Left ventricle myocardium superior (tissue), 1 donor: ENCODE results near the gene OGFOD2. TPM values are rescaled to one million over a fixed set of nuclear protein-coding genes. Genes with fewer than 3 reads are reported as not detected.

Experiments
- ATAC-seq: fragments of 200-7000 bp; cut with Tn5 transposase; one replicate; pipeline ENCODE4 v1.9.1; 2020; ENCODE audit warnings: mild to moderate bottlenecking, moderate library complexity
- DNase-seq: peaks from one replicate; pipeline ENCODE4 v3.0.0-alpha.2; 2020
- intact Hi-C: fragments of 100-400 bp; cut with micrococcal nuclease; formaldehyde crosslinking; loops from one replicate; pipeline ENCODE4 v1.11.0; 2022
- total RNA-seq: library from RNA; stranded (reverse); fragmentation: NEBNext Ultra II Directional; extraction: Animal tissue kit (Norgen Biotek cat#: 25700); gene quantifications from one replicate; pipeline ENCODE4 v1.2.1, GENCODE V29; 2021
- donor health status: DM: no; HTN: yes; CAD: no; lungs with severe emphysema.

Gene OGFOD2
- total RNA-seq, 1 donor from 2014 or later: 15.4 TPM

DNA sequence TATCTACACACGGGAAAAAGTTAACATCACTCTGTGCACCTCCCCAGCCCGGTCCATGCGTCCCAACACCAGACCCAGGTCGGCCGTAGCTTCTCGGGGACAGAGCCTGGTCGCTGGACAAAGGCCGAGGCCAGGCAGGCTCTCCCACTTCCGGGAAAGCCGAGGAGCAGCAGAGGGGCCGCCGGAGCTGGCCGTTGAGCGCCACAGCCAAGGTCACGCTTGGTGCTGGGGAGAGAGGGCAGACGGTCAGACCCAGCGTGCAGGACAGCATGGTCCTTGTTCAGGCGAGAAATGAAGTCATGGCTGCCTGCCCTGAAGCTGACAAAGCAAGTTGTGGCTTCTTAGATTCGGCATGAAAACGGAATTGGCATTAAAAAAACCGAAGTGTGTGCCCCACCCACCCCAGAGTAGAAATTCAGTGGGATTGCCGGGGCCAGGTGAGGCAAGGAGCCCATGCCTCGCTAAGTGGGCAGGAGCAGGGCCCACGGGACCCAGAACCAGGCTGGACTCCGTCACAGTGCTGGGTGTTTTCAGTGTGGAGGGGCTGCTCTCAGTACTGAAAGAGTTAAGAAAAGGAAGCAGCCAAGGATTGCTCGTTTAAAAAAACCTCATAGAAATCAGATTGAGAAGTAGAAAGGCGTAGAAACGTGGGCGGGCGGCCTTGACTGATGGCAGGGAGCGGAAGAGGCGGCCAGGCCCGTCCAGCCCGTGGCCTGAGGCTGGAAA lies 9.7 kb downstream of the OGFOD2 start:
- intact Hi-C loops: no loop called here
- ATAC-seq (peak; percentile 17), DNase-seq (peak; percentile 71)

GRCh38 chr12:122985338-122986257 lies 10.6 kb downstream of the OGFOD2 start:
- ATAC-seq: no peak
- DNase-seq: no peak
- intact Hi-C loops: no loop called here

DNA sequence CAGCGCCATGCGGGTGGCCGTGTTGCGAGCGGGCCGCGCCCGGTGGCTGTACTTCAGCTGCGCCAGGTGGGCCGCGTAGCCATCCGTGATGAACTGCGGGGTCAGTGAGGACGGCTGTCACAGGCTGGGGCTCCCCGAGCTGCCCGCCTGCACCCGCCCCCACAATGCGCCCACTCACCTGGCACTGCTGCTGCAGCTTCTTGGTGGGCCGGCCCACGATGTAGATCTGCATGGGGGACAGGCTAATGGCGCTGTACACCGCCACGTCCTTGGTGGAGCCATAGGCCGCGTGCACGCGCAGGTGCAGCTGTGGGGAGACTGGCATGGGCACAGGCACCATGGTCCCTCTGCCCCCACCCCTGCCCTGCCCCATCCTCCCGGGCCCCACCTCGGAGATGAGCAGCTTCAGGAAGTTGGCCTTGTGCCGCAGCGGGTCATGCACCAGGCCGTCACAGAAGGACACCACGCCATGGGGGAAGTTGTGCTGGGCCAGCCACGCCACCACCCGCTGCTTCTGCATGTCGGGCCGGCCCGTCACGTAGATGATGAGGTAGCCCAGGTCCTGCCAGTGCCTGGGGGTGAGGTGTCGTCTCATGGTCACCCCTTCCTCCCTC lies 11.3 kb downstream of the OGFOD2 start:
- ATAC-seq (no peak), DNase-seq (no peak)
- intact Hi-C loops: no loop called here

GRCh38 chr12:122987086-122987951 lies 12.3 kb downstream of the OGFOD2 start:
- DNase-seq: no peak
- no peak for ATAC-seq
- intact Hi-C loops: no loop called here

- intact Hi-C loops: no loop called here
- DNase-seq (no peak), ATAC-seq (no peak)
These were observed 13.0 kb downstream of the OGFOD2 start for GRCh38 chr12:122988036-122988435.

DNA sequence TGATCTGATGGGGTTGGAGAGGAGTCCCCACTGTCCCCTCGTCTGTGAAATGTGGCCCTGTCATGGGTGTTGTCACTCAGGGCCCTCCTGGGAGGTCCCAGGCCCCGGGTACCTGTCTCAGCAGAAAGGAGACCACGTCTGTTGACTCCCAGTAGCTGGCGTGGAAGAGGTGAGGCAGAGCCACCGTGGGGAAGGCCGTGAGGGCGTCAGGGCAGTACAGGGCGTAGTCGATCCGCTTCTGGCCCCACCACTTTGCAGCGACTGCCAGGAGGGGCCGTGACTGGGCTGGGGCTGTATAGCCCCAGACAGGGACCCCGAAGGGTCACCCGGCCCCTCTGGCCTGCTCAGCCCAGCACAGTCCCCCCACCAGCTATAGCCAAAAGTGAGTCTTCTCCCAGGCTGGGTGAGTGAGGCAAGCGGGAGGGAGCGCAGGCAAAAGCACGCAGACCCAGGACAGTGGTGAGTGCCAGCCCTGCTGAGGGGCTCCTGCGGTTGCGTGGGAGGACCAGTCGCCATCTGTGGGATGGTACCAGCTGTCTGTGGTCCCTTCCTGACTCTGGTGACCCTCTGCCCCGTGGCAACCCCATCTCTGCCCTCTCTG lies 13.7 kb downstream of the OGFOD2 start:
- ATAC-seq: no peak
- intact Hi-C loops: no loop called here
- no peak for DNase-seq

- intact Hi-C loops: no loop called here
- ATAC-seq (no peak), DNase-seq (no peak)
These were observed 14.3 kb downstream of the OGFOD2 start for GRCh38 chr12:122989225-122989839.

- ATAC-seq (no peak), DNase-seq (no peak)
- intact Hi-C loops: no loop called here
These were observed 14.9 kb downstream of the OGFOD2 start for GRCh38 chr12:122989874-122990419.

DNA sequence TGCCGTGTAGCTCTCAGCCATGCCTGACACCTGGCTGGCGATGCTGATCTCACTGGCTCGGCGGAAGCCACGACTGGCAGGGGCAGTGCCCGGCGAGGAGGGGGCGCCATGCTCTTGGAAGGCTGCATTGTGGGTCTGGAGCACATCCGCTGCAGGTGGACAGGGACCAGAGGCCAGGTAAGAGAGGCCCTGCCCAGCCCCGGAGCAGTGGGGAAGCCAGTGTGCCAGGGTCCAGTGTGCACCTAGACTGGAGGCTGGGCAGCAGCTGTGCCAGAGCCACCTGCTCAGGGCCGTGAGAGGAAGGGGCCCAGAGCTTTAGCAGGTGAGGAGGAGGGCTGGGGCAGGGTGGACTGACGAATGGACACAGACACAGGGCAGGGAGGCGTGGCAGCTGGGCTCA lies 15.5 kb downstream of the OGFOD2 start:
- DNase-seq: no peak
- ATAC-seq: no peak
- intact Hi-C loops: no loop called here

DNA sequence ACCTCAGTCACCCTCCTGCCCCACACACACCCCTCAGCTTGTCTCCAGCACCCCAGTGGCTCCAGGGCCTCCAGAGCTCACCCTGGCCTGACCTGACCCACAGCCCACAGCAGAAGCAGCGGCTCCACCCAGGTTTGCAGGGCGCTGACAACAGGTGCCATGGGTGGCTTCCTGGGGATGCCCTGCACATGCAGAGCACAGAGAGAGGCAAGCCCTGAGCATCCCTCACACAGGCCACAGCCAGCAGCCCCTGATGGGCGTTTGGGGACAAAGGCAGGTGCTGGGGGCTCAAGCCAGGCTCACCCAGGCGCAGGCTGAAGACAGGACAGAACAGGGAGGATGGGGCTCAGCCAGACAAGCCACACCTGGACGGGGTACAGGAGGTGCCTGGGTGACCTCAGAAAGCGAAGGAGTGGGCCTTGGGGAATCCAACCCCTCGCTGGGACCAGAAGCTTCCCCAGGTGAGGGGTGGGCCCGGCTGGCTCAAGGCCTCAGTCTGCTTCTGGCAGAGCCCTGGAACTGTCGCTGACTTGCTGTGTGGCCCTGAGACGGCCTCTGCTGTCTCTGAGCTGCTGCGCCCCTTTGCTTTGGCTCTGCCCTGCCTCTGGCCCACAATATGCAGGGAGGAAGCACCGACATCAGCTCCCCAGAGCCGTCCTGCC lies 16.0 kb downstream of the OGFOD2 start:
- DNase-seq: peak; percentile 6

DNA sequence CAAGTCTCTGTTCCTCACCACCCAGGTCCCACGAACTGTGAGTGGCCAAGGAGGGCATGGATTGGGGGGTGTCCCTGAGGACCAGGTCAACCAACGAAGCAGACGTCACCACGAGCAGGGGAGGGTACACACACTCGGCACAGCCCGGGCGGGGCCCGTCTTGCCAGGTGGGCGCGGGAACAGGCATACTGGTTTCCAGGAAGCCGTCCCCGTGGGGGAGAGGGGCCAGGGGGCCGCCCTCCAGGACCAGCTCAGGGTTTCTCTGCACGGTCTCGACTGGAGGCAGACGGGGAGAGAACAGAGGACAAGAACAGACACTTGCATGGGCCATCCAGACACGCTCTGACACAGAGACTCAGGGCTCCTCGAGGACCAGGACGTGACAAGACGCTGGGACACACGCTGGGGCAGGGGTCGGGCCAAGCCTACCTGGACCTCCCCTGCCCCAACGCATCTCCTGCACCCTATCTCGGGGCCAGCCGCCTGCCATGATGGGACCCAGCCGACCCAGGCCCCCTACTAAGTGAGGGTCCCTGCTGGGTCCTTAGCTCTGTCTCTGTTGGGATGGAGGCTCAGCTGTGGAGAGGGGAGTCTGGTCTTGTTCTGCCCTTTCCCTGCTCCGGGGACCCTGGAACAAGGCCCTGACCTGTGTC lies 16.7 kb downstream of the OGFOD2 start:
- peak; percentile 27 for DNase-seq
- ATAC-seq: no peak
- intact Hi-C loops: no loop called here

More for the DNA sequence above, 16.0 kb downstream of the OGFOD2 start:
- intact Hi-C loops: no loop called here
- no peak for ATAC-seq

- peak; percentile 18 for DNase-seq
- ATAC-seq: no peak
These were observed 17.3 kb downstream of the OGFOD2 start for GRCh38 chr12:122992386-122992785.

GRCh38 chr12:122994140-122994675 lies 19.2 kb downstream of the OGFOD2 start:
- intact Hi-C loops: no loop called here
- ATAC-seq (no peak), DNase-seq (peak; percentile 15)

More at GRCh38 chr12:122992386-122992785, 17.3 kb downstream of the OGFOD2 start:
- intact Hi-C loops: no loop called here

GRCh38 chr12:122994781-122995502 lies 19.9 kb downstream of the OGFOD2 start:
- intact Hi-C loops: no loop called here
- no peak for ATAC-seq
- peak; percentile 23 for DNase-seq

GRCh38 chr12:122995503-122996187 lies 20.6 kb downstream of the OGFOD2 start:
- ATAC-seq (peak; percentile 63), DNase-seq (peak; percentile 75)
- intact Hi-C loops: no loop called here
